Nephron progenitor cell (in vitro differentiated cells): ENCODE results near the gene GDF7.

Experiments
- DNase-seq: peaks from one replicate; pipeline ENCODE4 v3.0.0; 2021
- H3K27ac Mint-ChIP-seq: 2 replicates; pipeline ENCODE4 v1.8.0; 2021; ENCODE audit warnings: mild to moderate bottlenecking, moderate library complexity, mixed read lengths
- H3K27me3 Mint-ChIP-seq: 2 replicates; pipeline ENCODE4 v1.8.0; 2021; ENCODE audit warnings: mild to moderate bottlenecking, low read depth, mixed read lengths; ENCODE audit not compliant: poor library complexity
- H3K36me3 Mint-ChIP-seq: 2 replicates; pipeline ENCODE4 v1.8.0; 2021; ENCODE audit warnings: low read depth, mixed read lengths
- H3K4me1 Mint-ChIP-seq: 2 replicates; pipeline ENCODE4 v1.8.0; 2021; ENCODE audit warnings: mixed read lengths
- H3K4me3 Mint-ChIP-seq: 2 replicates; pipeline ENCODE4 v1.8.0; 2021; ENCODE audit warnings: mild to moderate bottlenecking, moderate library complexity, mixed read lengths
- H3K9me3 Mint-ChIP-seq: 2 replicates; pipeline ENCODE4 v1.8.0; 2021; ENCODE audit warnings: mild to moderate bottlenecking, moderate library complexity, mixed read lengths
- CTCF ChIP-seq: fragments of 200-600 bp; sonication (generic); IDR thresholded peaks from 2 replicates; pipeline ENCODE4 v1.5.0; 2021; ENCODE audit warnings: antibody characterized with exemption

The GDF7 gene

GRCh38 chr2:20643826-20644225 lies 23.1 kb upstream of the GDF7 start:
- Mint-ChIP-seq H3K4me3 (no peak overlapping the region), H3K4me1 (peaks cover 30% of the 10 kb centered on the region), H3K27ac (no peak overlapping the region), H3K27me3 (peaks cover 7% of the 10 kb centered on the region), H3K9me3 (no peaks in the 10 kb centered on the region), H3K36me3 (no peaks in the 10 kb centered on the region)
- no peak for DNase-seq
- TF ChIP-seq CTCF, result no peak

- H3K36me3 Mint-ChIP-seq, result no peaks in the 10 kb centered on the region
- peaks cover 12% of the 10 kb centered on the region for H3K27me3 Mint-ChIP-seq
- no peak for DNase-seq
- TF ChIP-seq CTCF, result no peak
- no peak overlapping the region for H3K4me3 Mint-ChIP-seq
- H3K27ac Mint-ChIP-seq, result no peak overlapping the region
- H3K4me1 Mint-ChIP-seq, result peaks cover 45% of the 10 kb centered on the region
- H3K9me3 Mint-ChIP-seq, result no peaks in the 10 kb centered on the region
These were observed 21.6 kb upstream of the GDF7 start for GRCh38 chr2:20645301-20645701.

- H3K27me3 Mint-ChIP-seq, result peaks cover 12% of the 10 kb centered on the region
- H3K36me3 Mint-ChIP-seq, result no peaks in the 10 kb centered on the region
These were observed 21.2 kb upstream of the GDF7 start for GRCh38 chr2:20645761-20646160.

GRCh38 chr2:20646446-20646845 lies 20.5 kb upstream of the GDF7 start:
- peaks cover 12% of the 10 kb centered on the region for H3K27me3 Mint-ChIP-seq
- no peaks in the 10 kb centered on the region for H3K9me3 Mint-ChIP-seq
- H3K27ac Mint-ChIP-seq, result no peak overlapping the region
- TF ChIP-seq CTCF, result no peak
- peaks cover 48% of the 10 kb centered on the region for H3K4me1 Mint-ChIP-seq
- H3K4me3 Mint-ChIP-seq, result no peak overlapping the region
- no peaks in the 10 kb centered on the region for H3K36me3 Mint-ChIP-seq
- no peak for DNase-seq

More at GRCh38 chr2:20645761-20646160, 21.2 kb upstream of the GDF7 start:
- DNase-seq, result no peak
- peaks cover 48% of the 10 kb centered on the region for H3K4me1 Mint-ChIP-seq
- no peaks in the 10 kb centered on the region for H3K9me3 Mint-ChIP-seq
- H3K27ac Mint-ChIP-seq, result no peak overlapping the region
- no peak overlapping the region for H3K4me3 Mint-ChIP-seq
- TF ChIP-seq CTCF, result no peak

DNA sequence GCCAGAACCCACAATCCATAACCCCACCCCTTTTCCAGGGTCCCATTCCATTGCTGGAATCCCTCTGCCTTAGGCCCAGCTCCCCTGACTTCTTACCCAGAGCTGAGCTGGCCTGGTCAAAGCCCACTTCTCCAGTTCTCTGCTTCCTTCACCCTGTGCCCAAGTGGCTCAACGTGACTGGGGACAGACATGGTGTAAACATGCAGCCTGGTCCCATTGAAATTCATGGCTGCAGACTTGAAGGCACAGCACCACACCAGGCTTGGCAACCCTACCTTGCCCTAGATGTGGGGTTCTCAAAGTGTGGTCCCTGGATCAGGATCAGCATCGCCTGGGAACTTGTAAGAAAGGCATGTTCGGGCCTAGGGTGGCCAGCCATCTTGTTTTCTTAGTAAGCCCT lies 19.7 kb upstream of the GDF7 start:
- no peak for DNase-seq
- Mint-ChIP-seq H3K36me3 (no peaks in the 10 kb centered on the region), H3K4me1 (peaks cover 48% of the 10 kb centered on the region), H3K9me3 (no peaks in the 10 kb centered on the region), H3K27me3 (peaks cover 16% of the 10 kb centered on the region), H3K4me3 (no peak overlapping the region), H3K27ac (no peak overlapping the region)
- no peak for TF ChIP-seq CTCF

DNA sequence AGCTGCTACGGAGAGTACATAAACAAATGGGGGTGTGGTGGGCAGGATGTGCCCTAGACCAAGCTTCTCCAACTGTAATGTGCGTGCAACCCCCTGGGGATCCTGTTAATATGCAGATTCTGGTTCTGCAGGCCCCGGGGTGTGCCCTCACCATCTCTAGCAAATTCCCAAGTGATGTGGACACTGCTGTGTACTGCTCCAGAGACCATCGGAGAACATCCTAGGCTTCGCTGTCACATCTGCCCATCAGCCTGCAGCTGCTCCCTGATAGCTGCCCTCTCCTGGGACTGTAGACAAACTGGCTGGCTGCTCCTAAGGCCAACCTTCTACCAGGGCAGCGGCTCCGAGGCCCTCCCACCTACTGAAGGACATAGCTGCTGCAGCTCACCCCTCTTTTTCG lies 19.2 kb upstream of the GDF7 start:
- DNase-seq, result no peak
- Mint-ChIP-seq H3K27me3 (peaks cover 20% of the 10 kb centered on the region), H3K9me3 (no peaks in the 10 kb centered on the region), H3K36me3 (no peaks in the 10 kb centered on the region), H3K4me3 (peak overlapping the region; percentile 41), H3K27ac (peak overlapping the region; percentile 23), H3K4me1 (peaks cover 48% of the 10 kb centered on the region)
- TF ChIP-seq CTCF, result no peak
